DND-41 (cell line): ENCODE results near the gene KICS2.

Experiments used
- EZH2 ChIP-seq: IDR thresholded peaks from 3 replicates; pipeline ENCODE4 v1.6.1; 2012; ENCODE audit warnings: borderline replicate concordance, low read depth, mild to moderate bottlenecking, moderate library complexity, low read length, inconsistent platforms; ENCODE audit not compliant: severe bottlenecking
- TF ChIP-seq, protein P1 (sequence below): IDR thresholded peaks from 2 replicates; pipeline ENCODE4 v1.5.1; 2012; ENCODE audit warnings: borderline replicate concordance, low read length, moderate library complexity, mild to moderate bottlenecking; ENCODE audit not compliant: poor library complexity, severe bottlenecking; ENCODE audit errors: extremely low read depth

DNA sequence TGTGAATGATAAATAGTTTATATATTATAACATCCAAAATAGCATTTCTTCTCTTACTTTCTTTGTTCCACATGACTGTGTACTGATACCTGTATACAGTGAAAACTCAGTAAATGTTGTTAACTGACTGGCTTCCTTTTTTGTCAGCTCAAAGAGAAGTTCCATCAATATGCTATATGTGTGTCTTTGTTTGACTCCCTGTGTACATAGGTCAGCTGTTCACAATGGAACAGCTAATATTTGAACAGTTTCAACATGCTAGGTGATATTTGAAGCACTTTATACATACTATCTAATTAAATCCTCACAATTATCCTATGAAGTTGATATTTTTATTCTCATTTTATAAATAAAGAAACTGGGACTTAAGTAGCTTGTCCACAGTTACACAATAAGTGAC lies 15.3 kb upstream of the KICS2 start:
- TF ChIP-seq, protein P1, sequence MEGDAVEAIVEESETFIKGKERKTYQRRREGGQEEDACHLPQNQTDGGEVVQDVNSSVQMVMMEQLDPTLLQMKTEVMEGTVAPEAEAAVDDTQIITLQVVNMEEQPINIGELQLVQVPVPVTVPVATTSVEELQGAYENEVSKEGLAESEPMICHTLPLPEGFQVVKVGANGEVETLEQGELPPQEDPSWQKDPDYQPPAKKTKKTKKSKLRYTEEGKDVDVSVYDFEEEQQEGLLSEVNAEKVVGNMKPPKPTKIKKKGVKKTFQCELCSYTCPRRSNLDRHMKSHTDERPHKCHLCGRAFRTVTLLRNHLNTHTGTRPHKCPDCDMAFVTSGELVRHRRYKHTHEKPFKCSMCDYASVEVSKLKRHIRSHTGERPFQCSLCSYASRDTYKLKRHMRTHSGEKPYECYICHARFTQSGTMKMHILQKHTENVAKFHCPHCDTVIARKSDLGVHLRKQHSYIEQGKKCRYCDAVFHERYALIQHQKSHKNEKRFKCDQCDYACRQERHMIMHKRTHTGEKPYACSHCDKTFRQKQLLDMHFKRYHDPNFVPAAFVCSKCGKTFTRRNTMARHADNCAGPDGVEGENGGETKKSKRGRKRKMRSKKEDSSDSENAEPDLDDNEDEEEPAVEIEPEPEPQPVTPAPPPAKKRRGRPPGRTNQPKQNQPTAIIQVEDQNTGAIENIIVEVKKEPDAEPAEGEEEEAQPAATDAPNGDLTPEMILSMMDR, result no peak
- TF ChIP-seq EZH2, result no peak
